Fibroblast of skin of scalp (primary cell): ENCODE results near the gene MRPL10.
A peak's percentile ranks its signal among the peaks of the same experiment; 100 is the strongest.
"Not testable (repeated sequence)": the region's sequence is repeated elsewhere in the genome, so short reads cannot be mapped to it uniquely, and the experiment has no call there.

ENCODE experiments used
- DNase-seq: peaks from one replicate; pipeline ENCODE4 v3.0.0-alpha.2; 2013

MRPL10 gene

DNA sequence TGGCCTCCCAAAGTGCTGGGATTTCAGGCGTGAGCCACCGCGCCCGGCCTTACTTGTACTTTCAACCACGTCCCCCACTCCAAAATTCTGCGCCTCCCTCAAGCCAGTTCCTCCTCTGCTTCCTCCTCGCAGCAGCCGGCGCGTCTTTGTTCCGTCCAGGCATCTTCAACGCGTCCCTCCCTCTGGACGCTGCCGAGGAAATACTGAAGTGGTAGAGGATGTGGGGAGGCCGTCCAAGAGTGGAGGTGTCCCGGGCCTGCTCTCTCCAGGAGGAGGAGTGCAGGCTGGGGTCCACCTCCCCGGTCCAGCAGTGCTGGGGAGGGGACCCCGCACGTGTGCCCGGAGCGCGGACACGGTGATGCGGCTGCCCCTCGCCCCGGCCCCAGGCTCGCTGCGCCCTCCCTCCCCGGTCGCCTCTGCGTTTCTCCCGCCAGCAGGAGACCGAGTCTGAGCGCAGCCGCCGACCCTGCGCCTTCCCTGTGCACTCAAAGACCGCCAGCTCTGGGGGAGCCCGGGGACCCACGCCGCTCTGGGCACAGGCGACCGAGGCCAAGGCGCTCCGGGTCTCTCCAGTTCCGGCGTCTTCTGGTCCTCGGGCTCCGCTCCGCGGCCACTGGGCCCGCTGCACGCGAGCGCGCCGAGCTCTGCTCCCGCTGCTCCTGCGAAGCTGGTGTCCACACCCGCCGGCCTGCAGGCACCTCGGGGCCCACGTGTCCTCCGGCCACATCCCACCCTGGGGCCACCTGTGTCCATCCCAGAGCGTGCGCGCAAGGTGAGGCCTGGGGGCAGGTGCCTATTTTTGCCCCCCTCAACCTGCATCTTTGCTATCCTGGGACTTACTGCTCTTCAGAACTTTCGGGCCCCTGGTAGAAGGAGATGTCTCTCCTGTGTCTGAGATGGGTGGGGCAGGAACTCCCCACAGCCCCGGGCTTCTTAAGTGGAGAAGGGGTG is 41.5 kb downstream of the MRPL10 start:
- DNase-seq, result peak; percentile 36

- DNase-seq, result peak; percentile 47
Observed at GRCh38 chr17:47785538-47786123, 45.7 kb downstream of the MRPL10 start.

- DNase-seq, result no peak
Observed at GRCh38 chr17:47781397-47781796, 49.9 kb downstream of the MRPL10 start.

DNA sequence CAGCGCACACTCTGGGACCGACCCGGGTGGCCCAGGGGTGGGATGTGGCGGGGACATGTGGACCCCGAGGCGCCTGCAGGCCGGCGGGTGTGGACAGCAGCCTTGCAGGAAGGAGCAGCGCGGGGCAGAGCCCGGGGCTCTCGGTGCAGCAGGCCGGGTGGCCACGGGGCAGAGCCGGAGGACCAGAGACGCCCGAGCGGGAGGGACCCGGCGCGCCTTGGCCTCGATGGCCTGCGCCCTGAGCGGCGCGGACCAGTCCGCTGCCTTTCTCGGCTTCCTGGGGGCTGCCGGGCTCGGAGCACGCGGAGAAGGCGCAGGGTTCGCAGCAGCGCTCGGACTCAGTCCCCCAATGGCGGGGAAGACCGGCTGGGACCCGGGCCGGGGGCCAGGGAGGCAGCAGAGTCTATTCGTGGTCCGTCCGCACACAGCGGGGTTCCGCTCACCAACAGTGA is 53.1 kb downstream of the MRPL10 start:
- no peak for DNase-seq

DNA sequence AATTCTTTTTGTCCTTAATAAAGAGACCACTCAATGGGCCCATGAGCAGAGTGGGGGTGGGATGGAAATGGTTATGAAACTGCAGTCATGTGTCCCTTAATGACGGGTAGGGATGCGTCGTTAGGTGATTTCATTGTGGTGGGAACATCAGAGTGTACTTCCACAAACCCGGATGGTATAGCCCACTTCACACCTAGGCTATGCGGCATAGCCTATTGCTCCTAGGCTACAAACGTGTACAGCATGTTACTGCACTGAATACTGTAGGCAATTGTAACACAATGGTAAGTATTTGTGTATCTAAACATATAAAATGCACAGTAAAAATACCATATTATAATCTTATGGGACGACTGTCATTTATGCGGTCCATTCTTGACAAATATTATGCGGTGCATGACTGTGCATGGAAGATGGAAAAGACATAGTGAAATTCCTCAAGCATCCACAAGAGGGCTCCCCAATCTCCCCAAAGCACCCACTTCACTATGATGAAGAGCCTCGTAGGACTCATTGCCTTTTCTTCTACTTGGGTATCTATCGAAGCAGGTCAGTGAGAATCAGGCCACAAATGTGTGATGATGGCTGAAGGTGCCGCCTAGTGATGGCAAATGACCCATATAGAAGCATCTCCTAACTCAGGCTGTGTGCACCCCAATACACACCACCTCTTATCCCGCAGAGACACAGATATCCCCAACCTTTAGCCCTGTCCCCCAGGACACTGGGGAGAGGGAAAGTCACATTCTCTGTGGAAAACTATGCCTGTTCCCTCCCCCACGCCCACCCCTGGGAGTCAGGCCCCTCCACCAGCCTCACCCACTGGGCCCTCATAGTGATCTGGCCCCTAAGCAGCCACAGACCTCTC is 54.8 kb downstream of the MRPL10 start:
- DNase-seq, result peak; percentile 43

- no peak for DNase-seq
Observed at GRCh38 chr17:47774987-47775580, 56.3 kb downstream of the MRPL10 start.

DNA sequence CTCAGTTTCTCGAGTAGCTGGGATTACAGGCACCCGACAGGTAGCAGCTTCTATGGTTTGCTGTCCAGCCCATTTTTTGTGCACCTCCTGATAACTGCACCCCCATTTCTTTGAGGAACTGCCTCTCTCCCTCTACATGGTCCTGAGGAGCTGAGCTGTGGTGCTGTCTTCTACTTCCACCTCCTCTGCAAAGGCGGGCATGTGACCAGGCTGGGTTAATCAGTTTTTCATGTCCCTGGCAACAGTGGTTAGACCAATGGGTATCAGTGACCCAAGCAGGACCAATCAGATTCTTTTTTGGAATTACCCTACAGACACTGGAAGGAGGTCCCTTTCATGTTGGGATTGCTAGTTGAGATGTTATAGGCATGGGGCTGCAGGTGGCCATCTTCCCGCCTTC is 57.0 kb downstream of the MRPL10 start:
- no peak for DNase-seq

GRCh38 chr17:47773649-47774048 is 57.7 kb downstream of the MRPL10 start:
- DNase-seq, result not testable (repeated sequence)
